Nephron (organoid): ENCODE measurements around the gene BRWD1.

Experiments used
- H3K27ac Mint-ChIP-seq, 3 experiments: 2 replicates each; pipeline ENCODE4 v1.8.0; 2020; ENCODE audit warnings: mixed read lengths in 3 of 3, mild to moderate bottlenecking in 2 of 3, moderate library complexity in 1 of 3
- H3K27me3 Mint-ChIP-seq: 2 replicates; pipeline ENCODE4 v1.8.0; 2021; ENCODE audit warnings: low read depth, mild to moderate bottlenecking, moderate library complexity, mixed read lengths
- H3K36me3 Mint-ChIP-seq: 2 replicates; pipeline ENCODE4 v1.8.0; 2020; ENCODE audit warnings: low read depth, mixed read lengths
- H3K4me1 Mint-ChIP-seq: 2 replicates; pipeline ENCODE4 v1.8.0; 2020; ENCODE audit warnings: mixed read lengths
- H3K4me3 Mint-ChIP-seq, 3 experiments: 2 replicates each; pipeline ENCODE4 v1.8.0; 2020; ENCODE audit warnings: mild to moderate bottlenecking in 3 of 3, mixed read lengths in 3 of 3, moderate library complexity in 2 of 3
- H3K9me3 Mint-ChIP-seq: 2 replicates; pipeline ENCODE4 v1.8.0; 2020; ENCODE audit warnings: mixed read lengths
- CTCF ChIP-seq, 3 experiments: fragments of 200-600 bp; sonication (generic); IDR thresholded peaks; one replicate each; pipeline ENCODE4 v1.5.0; 2021; ENCODE audit warnings: antibody characterized with exemption in 3 of 3; ENCODE audit not compliant: unreplicated experiment in 3 of 3

The BRWD1 gene

GRCh38 chr21:39313571-39314142 is at the start of gene BRWD1:
BRWD1 (minus strand) TSS chr21:39313632; CDS start chr21:39313491, 141 bp downstream.
- peak; percentile 14 to 17 (median 16) for TF ChIP-seq CTCF (IDR thresholded peaks at IDR 0.05; ENCODE audit: unreplicated experiment in 3 of 3)
- Mint-ChIP-seq H3K36me3 (peaks cover 32% of the 10 kb centered on the region), H3K27me3 (no peaks in the 10 kb centered on the region), H3K4me1 (peaks cover 30% of the 10 kb centered on the region), H3K4me3 (peak within 1 kb of the TSS; percentile 94 to 97 (median 94)), H3K27ac (peak within 1 kb of the TSS; percentile 98 to 99 (median 99)), H3K9me3 (no peaks in the 10 kb centered on the region)

GRCh38 chr21:39362733-39363132 is 49.3 kb upstream of the BRWD1 start:
- Mint-ChIP-seq H3K9me3 (peaks cover 6% of the 10 kb centered on the region), H3K27ac (no peak overlapping the region), H3K4me1 (no peaks in the 10 kb centered on the region), H3K27me3 (no peaks in the 10 kb centered on the region), H3K36me3 (no peaks in the 10 kb centered on the region), H3K4me3 (no peak overlapping the region)
- TF ChIP-seq CTCF (IDR thresholded peaks at IDR 0.05; ENCODE audit: unreplicated experiment in 3 of 3): no peak

- Mint-ChIP-seq H3K9me3 (no peaks in the 10 kb centered on the region), H3K4me1 (no peaks in the 10 kb centered on the region), H3K27ac (no peak overlapping the region), H3K27me3 (peaks cover 7% of the 10 kb centered on the region), H3K4me3 (no peak overlapping the region), H3K36me3 (no peaks in the 10 kb centered on the region)
- TF ChIP-seq CTCF (IDR thresholded peaks at IDR 0.05; ENCODE audit: unreplicated experiment in 3 of 3): no peak
Observed at GRCh38 chr21:39359382-39359781, 46.0 kb upstream of the BRWD1 start.

- H3K27ac Mint-ChIP-seq: no peak overlapping the region
- no peaks in the 10 kb centered on the region for H3K36me3 Mint-ChIP-seq
- TF ChIP-seq CTCF (IDR thresholded peaks at IDR 0.05; ENCODE audit: unreplicated experiment in 3 of 3): no peak
- H3K4me1 Mint-ChIP-seq: peaks cover 6% of the 10 kb centered on the region
- peaks cover 7% of the 10 kb centered on the region for H3K27me3 Mint-ChIP-seq
- H3K9me3 Mint-ChIP-seq: peaks cover 4% of the 10 kb centered on the region
- H3K4me3 Mint-ChIP-seq: no peak overlapping the region
Observed at GRCh38 chr21:39353295-39353694, 39.9 kb upstream of the BRWD1 start.

GRCh38 chr21:39350094-39351005 is 36.9 kb upstream of the BRWD1 start:
- Mint-ChIP-seq H3K4me1 (peaks cover 30% of the 10 kb centered on the region), H3K27me3 (peaks cover 3% of the 10 kb centered on the region), H3K27ac (peak overlapping the region; percentile 99 to 100 (median 99)), H3K4me3 (peak overlapping the region; percentile 93 to 97 (median 96)), H3K9me3 (peaks cover 4% of the 10 kb centered on the region), H3K36me3 (peaks cover 24% of the 10 kb centered on the region)
- no peak for TF ChIP-seq CTCF (IDR thresholded peaks at IDR 0.05; ENCODE audit: unreplicated experiment in 3 of 3)
